Right lobe of liver (tissue), 4 donors: Measurements from ENCODE around the gene RAB11FIP3.

Source experiments
- CTCF ChIP-seq, 4 donors: fragments of 200-600 bp in 3 of 4; fragments of 450-650 bp in 1 of 4; IDR thresholded peaks; one replicate each; pipeline versions ENCODE4 v1.5.1 to v1.8.0; 2016 to 2022; ENCODE audit warnings: antibody characterized with exemption in 4 of 4, mild to moderate bottlenecking in 2 of 4
- POLR2A ChIP-seq: fragments of 450-650 bp; IDR thresholded peaks from one replicate; pipeline ENCODE4 v1.6.1; 2017; ENCODE audit warnings: antibody characterized with exemption, mild to moderate bottlenecking
- donor health status: DM: no; HTN: no; CAD: no.
- donor health status: DM: no; HTN: no; CAD: no.
- donor health status: DM: no; HTN: yes; CAD: no.

GRCh38 chr16:500709-501108, 75.3 kb downstream of the RAB11FIP3 start:
- TF ChIP-seq CTCF (IDR thresholded peaks at IDR 0.05) (no peak), POLR2A (no peak)
